ENCODE results near the gene TRIM67. TPM values are rescaled to one million over a fixed set of nuclear protein-coding genes. Genes with fewer than 3 reads are reported as not detected.

TRIM67 gene
- total and polyA plus RNA-seq, 9 of the 15 experiments (the other 6 are each of a cell fraction or from before 2014, with no cell fraction given): 0.04 to 0.60 (median 0.31) TPM

DNA sequence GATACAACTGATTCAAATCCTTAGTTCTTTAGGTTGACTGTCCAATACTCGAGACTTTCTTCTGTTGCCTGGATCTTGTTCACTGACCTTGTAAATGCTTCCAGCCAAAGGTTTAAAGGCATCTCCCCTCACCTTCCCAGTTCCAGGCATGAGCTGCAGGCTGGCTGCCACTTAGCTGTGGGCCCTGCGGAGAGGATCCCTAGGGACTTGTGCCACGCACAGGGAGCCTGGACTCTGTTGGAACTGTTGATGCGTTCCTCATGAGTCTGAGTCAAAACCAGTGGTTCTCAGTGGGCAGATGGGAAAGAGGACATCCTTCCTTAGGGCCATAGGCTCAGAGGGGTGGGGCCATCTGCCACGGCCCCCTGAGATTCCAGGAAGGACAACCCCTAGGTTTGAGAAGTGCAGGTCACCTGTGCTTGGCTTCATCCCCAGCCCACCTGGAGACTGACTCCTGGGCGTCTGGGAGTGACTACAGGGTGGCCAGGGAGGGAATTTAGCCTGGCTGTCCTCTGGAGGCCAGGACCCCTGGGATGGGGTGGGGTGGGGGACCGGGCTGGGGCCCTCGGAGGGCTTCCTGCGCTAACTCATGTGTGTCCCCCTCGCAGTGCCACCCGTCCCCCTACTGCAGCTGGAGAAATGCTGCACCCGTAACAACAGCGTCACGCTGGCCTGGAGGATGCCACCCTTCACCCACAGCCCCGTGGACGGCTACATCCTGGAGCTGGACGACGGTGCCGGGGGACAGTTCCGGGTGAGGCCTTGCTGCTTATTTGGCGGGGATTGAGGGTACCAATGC, 41.6 kb downstream of the TRIM67 start:
- 81% methylated on average over 19 of the region's 21 CpGs for WGBS (ENCODE audit: insufficient coverage, low coverage, missing lambda C conversion rate)

GRCh38 chr1:231206856-231207255, 45.0 kb downstream of the TRIM67 start:
- Histone ChIP-seq H3K9me3 (replicated peaks; ENCODE audit: control insufficient read depth, insufficient read depth, low read depth, low read length) (no peaks in the 10 kb centered on the region), H3K9ac (ENCODE audit: insufficient read depth in 1 of 2, low read depth in 2 of 2, low read length in 2 of 2) (no peak overlapping the region), H3K36me3 (ENCODE audit: control insufficient read depth, insufficient read depth, low read length) (no peaks in the 10 kb centered on the region), H4K20me1 (replicated peaks; ENCODE audit: control insufficient read depth, insufficient read depth, low read length) (no peaks in the 10 kb centered on the region), H3K4me1 (replicated peaks in 1 of 2; ENCODE audit: control insufficient read depth in 2 of 2, insufficient read depth in 2 of 2, low read length in 2 of 2) (peaks cover 12 to 31% of the 10 kb centered on the region in 2 experiments), H2AFZ (ENCODE audit: low read depth, low read length) (no peak overlapping the region), H3K4me3 (no peak overlapping the region), H3K4me2 (ENCODE audit: insufficient read depth, low read length) (no peak overlapping the region), H3K9me1 (ENCODE audit: control insufficient read depth, insufficient read depth, low read length) (no peaks in the 10 kb centered on the region), H3K79me2 (ENCODE audit: control insufficient read depth, insufficient read depth, low read length) (no peaks in the 10 kb centered on the region), H3K27me3 (ENCODE audit: control insufficient read depth in 2 of 2, insufficient read depth in 2 of 2, low read length in 2 of 2) (no peaks in the 10 kb centered on the region), H3K27ac (ENCODE audit: extremely low read depth, low read depth, low read length) (no peak overlapping the region)
- in situ Hi-C loops (cut with MboI): no loop called here
- DNase-seq (ENCODE audit: extremely low read depth in 1 of 4, low spot score in 3 of 4) (peak in 2 of 4 experiments; percentile 43 to 56), ATAC-seq (peak; percentile 60), FAIRE-seq (no peak)
- intact Hi-C loops (cut with micrococcal nuclease): loop anchor here (1.0 to 2.0 kb wide), 2 partner anchors 116 to 290 kb away; no protein-coding TSS in a partner anchor
- BruUV-seq (replicated peaks): no TSS peak
- 28% methylated on average over 8 of the region's 8 CpGs for WGBS (ENCODE audit: insufficient coverage, low coverage, missing lambda C conversion rate)
- POLR2A ChIA-PET: interaction anchor here (0.6 to 1.7 kb wide), 12 partner anchors 10 to 305 kb away, joined by 3 to 7 read pairs (median 3); no protein-coding TSS in a partner anchor
- CTCF ChIA-PET (ENCODE audit: low intra/inter-chr PET ratio): interaction anchor here (1.0 kb wide), 1 partner anchor 113 kb away, joined by 3 read pairs; no protein-coding TSS in a partner anchor
- TF ChIP-seq ARID3B (CRISPR knock-in tag; IDR thresholded peaks at IDR 0.05; ENCODE audit: borderline replicate concordance) (no peak), MYC (IDR thresholded peaks at IDR 0.05; ENCODE audit: low read depth, low read length) (0 out of 2 replicates have a peak, but pooled peaks have one; percentile 17), MYC (CRISPR knock-in tag; IDR thresholded peaks at IDR 0.05; ENCODE audit: borderline replicate concordance, low read depth) (no peak), ILF3 (IDR thresholded peaks at IDR 0.05; ENCODE audit: borderline replicate concordance) (no peak), MAZ (CRISPR knock-in tag; conservative IDR thresholded peaks at IDR 0.05 in 1 of 2, IDR thresholded peaks at IDR 0.05 in 1 of 2) (peak in 1 of 2 experiments; percentile 18; a peak in 1 of 4 replicates), ATF6 (CRISPR knock-in tag; IDR thresholded peaks at IDR 0.05) (no peak), TCF3 (CRISPR knock-in tag; IDR thresholded peaks at IDR 0.05) (0 out of 2 replicates have a peak, but pooled peaks have one; percentile 12)

More for the DNA sequence above, 41.6 kb downstream of the TRIM67 start:
- Histone ChIP-seq H3K4me1 (replicated peaks in 1 of 2; ENCODE audit: control insufficient read depth in 2 of 2, insufficient read depth in 2 of 2, low read length in 2 of 2) (peaks cover 39 to 44% of the 10 kb centered on the region in 2 experiments), H3K36me3 (ENCODE audit: control insufficient read depth, insufficient read depth, low read length) (no peaks in the 10 kb centered on the region), H3K79me2 (ENCODE audit: control insufficient read depth, insufficient read depth, low read length) (no peaks in the 10 kb centered on the region), H2AFZ (ENCODE audit: low read depth, low read length) (peak overlapping the region; percentile 25; the same call in 1 of the 2 replicates), H3K4me2 (ENCODE audit: insufficient read depth, low read length) (no peak overlapping the region), H3K9me1 (ENCODE audit: control insufficient read depth, insufficient read depth, low read length) (no peaks in the 10 kb centered on the region), H3K9me3 (replicated peaks; ENCODE audit: control insufficient read depth, insufficient read depth, low read depth, low read length) (no peaks in the 10 kb centered on the region), H3K9ac (ENCODE audit: insufficient read depth in 1 of 2, low read depth in 2 of 2, low read length in 2 of 2) (no peak overlapping the region), H3K27me3 (ENCODE audit: control insufficient read depth in 2 of 2, insufficient read depth in 2 of 2, low read length in 2 of 2) (no peaks in the 10 kb centered on the region), H3K27ac (ENCODE audit: extremely low read depth, low read depth, low read length) (no peak overlapping the region), H4K20me1 (replicated peaks; ENCODE audit: control insufficient read depth, insufficient read depth, low read length) (peaks cover 8% of the 10 kb centered on the region), H3K4me3 (no peak overlapping the region)
- intact Hi-C loops (cut with micrococcal nuclease) (loop anchor here (5.0 kb wide), 2 partner anchors 96 to 166 kb away; no protein-coding TSS in a partner anchor), in situ Hi-C loops (cut with MboI) (no loop called here)
- ChIA-PET POLR2A (interaction anchor here (0.6 to 1.2 kb wide), 2 partner anchors 16 to 186 kb away, joined by 3 to 4 read pairs; no protein-coding TSS in a partner anchor), CTCF (ENCODE audit: low intra/inter-chr PET ratio) (interaction anchor here (0.6 kb wide), 1 partner anchor 414 kb away, joined by 3 read pairs; no protein-coding TSS in a partner anchor)
- ATAC-seq (no peak), DNase-seq (ENCODE audit: extremely low read depth in 1 of 4, low spot score in 3 of 4) (no peak), FAIRE-seq (no peak)
- TF ChIP-seq ZNF354B (CRISPR knock-in tag; IDR thresholded peaks at IDR 0.05) (no peak), ZZZ3 (IDR thresholded peaks at IDR 0.05) (no peak), NR4A1 (CRISPR knock-in tag; IDR thresholded peaks at IDR 0.05) (peak; percentile 68; the same call in 1 of the 2 replicates), NR4A1 (tag; IDR thresholded peaks at IDR 0.05) (no peak), C11orf30 (IDR thresholded peaks at IDR 0.05; ENCODE audit: low read depth) (no peak), POLR2G (IDR thresholded peaks at IDR 0.05; ENCODE audit: low read depth, low read length) (0 out of 2 replicates have a peak, but pooled peaks have one; percentile 28), PHB (CRISPR knock-in tag; IDR thresholded peaks at IDR 0.05) (no peak)
- BruUV-seq (replicated peaks): no TSS peak

All from K562 (cell line).